HG02943 (cell line): ENCODE results near the gene MYO16.

Experiments
- ATAC-seq: cut with Tn5 transposase; IDR thresholded peaks from one replicate; pipeline ENCODE4 v1.9.1; 2021; ENCODE audit warnings: mild to moderate bottlenecking, low read depth, moderate library complexity; ENCODE audit not compliant: unreplicated experiment

Gene MYO16

DNA sequence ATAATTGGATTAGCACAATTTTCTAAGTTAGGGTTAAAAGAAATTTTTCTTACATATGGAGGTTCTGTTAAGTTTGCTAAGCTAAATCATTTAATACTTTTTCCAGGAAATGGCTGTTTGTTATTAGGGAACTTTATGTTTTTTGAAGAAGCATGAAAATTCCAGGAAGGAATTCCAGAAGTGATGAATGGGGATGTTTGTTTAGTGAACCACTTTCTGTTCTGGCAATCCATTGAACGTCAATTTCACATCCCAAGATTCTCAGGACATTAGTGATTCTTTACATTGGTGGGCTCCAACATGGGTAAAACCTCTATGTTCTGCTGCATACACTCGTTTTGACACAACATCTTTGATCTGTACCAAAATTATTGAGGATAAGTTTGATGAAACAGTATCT is 622.5 kb downstream of the MYO16 start:
- ATAC-seq, result no peak

DNA sequence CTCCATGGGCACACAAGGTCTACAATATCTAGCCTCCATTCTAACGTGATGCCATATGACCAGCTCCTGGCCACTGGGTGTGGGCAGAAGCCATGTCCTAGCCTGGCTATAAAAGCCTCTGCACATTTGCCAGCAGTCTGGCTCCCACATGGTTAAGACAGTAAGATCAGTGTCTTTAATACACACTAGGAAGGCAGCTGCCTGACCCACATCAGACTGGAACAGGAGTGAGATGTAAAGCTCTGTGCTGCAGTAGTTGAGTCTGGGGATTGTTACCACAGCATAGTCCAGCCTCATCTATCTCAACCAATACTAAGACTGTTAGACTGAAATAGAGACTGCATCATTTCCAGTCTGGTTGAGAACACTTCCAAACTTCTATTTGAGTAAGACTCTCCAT is 623.9 kb downstream of the MYO16 start:
- ATAC-seq, result no peak

DNA sequence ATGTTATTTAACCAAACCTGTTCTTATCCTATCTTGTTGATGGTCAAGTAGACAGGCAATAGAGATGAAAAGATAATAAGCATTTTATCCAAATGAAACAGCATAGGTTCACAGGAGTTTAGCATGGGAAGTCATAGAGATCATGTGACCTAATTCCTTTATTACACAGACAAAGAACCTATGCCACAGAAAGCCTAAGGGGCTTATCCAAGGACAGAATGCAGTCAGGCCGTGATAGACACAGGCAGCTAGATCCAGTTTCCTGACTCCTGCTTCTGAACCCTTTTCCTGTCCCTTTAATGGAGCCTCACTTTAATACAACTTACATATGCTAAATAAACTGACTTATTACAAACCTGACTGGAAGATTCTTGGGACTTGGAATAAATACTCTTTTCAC is 624.9 kb downstream of the MYO16 start:
- ATAC-seq, result no peak

DNA sequence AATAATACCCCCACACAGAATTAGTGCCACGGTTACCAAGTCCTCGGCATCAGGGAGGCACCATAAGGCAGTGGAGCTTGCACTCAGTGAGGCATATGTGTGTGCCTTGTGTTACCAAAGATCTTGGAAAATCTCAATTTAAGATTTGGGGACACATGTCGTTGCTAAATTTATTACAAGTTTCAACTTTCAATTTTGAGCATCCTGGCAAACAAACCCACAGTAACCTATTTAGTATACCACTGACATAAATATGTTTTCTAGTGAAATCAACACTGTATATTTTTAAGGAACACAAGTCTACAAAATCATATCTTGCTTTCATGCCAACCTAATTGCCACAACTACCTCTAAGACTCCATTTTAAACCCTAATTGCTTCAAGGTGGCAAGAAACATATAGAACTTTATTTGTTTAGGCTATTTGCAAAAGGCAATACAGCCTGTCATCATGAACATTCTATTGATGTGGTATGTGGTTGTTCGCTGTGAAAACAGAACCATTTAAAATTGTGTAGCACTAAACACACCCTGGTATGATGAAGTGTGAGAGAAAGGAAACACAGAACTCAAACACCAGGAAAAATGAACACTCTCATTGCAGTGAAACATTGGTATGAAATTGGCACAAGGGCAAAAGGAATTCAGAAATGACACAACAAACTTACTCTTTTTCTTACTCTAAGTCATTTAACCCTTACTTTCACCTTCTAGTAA is 625.9 kb downstream of the MYO16 start:
- ATAC-seq, result no peak

DNA sequence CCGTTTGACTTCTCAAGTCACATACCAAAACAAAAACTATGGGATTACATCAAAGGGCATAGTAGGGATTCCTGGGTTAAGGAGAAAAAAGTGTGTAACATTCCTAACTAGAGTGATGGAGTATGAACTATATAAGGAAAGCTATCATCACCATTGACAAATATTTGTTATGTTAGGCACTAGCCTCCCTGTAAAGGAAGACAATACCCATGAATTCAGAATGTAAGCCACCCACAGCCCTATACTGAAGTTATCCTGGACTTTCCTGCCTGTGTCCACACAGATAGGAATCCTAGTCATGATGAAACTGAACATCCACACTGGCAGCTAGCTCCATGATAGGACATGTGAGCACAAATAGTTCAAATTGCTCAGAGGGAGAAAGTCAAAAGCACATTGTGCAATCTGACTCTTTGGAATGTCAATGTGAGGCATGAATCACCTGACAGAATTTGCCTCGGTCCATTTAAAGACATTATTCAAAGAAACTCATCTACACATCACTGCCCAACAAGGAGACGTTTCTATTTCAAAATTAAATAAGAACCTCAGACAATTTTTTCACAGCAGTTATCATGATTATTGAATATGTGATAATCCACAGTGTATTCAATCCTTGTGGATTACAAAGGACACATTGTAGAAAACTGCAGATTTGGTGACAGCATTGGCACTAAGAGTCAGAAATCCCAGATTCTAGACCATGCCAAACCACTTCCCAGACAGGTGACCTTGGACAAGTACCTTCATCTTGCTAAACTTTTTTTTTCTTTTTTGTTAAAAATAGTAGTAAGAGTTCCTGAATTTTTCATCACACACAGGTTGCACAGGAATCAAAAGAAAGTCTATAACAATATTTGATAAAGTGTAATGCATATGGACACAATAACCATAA is 627.7 kb downstream of the MYO16 start:
- no peak for ATAC-seq
